Natural killer cell (primary cell): ENCODE measurements around the gene APOL6. TPM values are rescaled to one million over a fixed set of nuclear protein-coding genes. Genes with fewer than 3 reads are reported as not detected.

Experiments used
- ATAC-seq, 3 donors: fragments of 150-1000 bp in 2 of 3; fragments of 200-7000 bp in 1 of 3; cut with Tn5 transposase; 1 replicate in 1 of 3; 2 replicates in 2 of 3; pipeline ENCODE4 v1.10.0; 2021; ENCODE audit warnings: mild to moderate bottlenecking in 2 of 3, moderate library complexity in 2 of 3
- DNase-seq, 2 donors: peaks; one replicate each; pipeline versions ENCODE4 v3.0.0 to v3.0.0-alpha.2; 2013 to 2021; ENCODE audit warnings: mixed read lengths in 1 of 2
- H3K27ac ChIP-seq: one replicate; pipeline ENCODE4 v1.5.1; 2013; ENCODE audit warnings: mild to moderate bottlenecking, low read length
- H3K27me3 ChIP-seq: one replicate; pipeline ENCODE4 v1.6.1; 2013; ENCODE audit warnings: low read length; ENCODE audit not compliant: control insufficient read depth, insufficient read depth
- H3K36me3 ChIP-seq: one replicate; pipeline ENCODE4 v1.6.1; 2013; ENCODE audit warnings: low read length; ENCODE audit not compliant: control insufficient read depth, insufficient read depth
- H3K4me1 ChIP-seq: one replicate; pipeline ENCODE4 v1.6.1; 2013; ENCODE audit warnings: low read length; ENCODE audit not compliant: control insufficient read depth, insufficient read depth
- H3K4me3 ChIP-seq: one replicate; pipeline ENCODE4 v1.5.1; 2013; ENCODE audit warnings: low read length
- H3K9me3 ChIP-seq: one replicate; pipeline ENCODE4 v1.6.1; 2013; ENCODE audit warnings: low read length; ENCODE audit not compliant: control insufficient read depth, insufficient read depth
- H3K27ac Mint-ChIP-seq, 2 donors: one replicate each; pipeline ENCODE4 v1.8.0; 2022; ENCODE audit warnings: mild to moderate bottlenecking in 2 of 2, mixed read lengths in 2 of 2, moderate library complexity in 1 of 2
- H3K27me3 Mint-ChIP-seq, 2 donors: one replicate each; pipeline ENCODE4 v1.8.0; 2022; ENCODE audit warnings: low read depth in 2 of 2, mixed read lengths in 2 of 2
- H3K36me3 Mint-ChIP-seq: one replicate; pipeline ENCODE4 v1.8.0; 2022; ENCODE audit warnings: mixed read lengths
- H3K4me1 Mint-ChIP-seq, 2 donors: one replicate each; pipeline ENCODE4 v1.8.0; 2022; ENCODE audit warnings: mixed read lengths in 2 of 2
- H3K4me3 Mint-ChIP-seq: one replicate; pipeline ENCODE4 v1.8.0; 2022; ENCODE audit warnings: mild to moderate bottlenecking, moderate library complexity, mixed read lengths
- H3K9me3 Mint-ChIP-seq, 2 donors: one replicate each; pipeline ENCODE4 v1.8.0; 2022; ENCODE audit warnings: mixed read lengths in 2 of 2
- CTCF ChIP-seq: fragments of 200-600 bp; IDR thresholded peaks from one replicate; pipeline ENCODE4 v1.8.0; 2022; ENCODE audit warnings: antibody characterized with exemption
- WGBS: methylation state at CpG from one replicate; pipeline ENCODE4 v1.1.7; 2013; ENCODE audit warnings: missing lambda C conversion rate; ENCODE audit not compliant: insufficient coverage; 5-methylcytosine and 5-hydroxymethylcytosine counted together
- intact Hi-C: fragments of 100-400 bp; cut with micrococcal nuclease; formaldehyde crosslinking; loops from one replicate; pipeline ENCODE4 v1.14.2; 2022
- total RNA-seq, 4 donors: library from RNA; stranded (reverse); fragments of 120-200 nt in 1 of 4; gene quantifications; one replicate each; pipeline versions ENCODE4 v1.2.3 to v1.2.4, GENCODE V29; 2013 to 2022

APOL6 gene
- total RNA-seq, 3 donors from 2014 or later (not counting 1 experiment from before 2014, with no cell fraction given): 116 to 138 (median 122) TPM

- ATAC-seq (no peak), DNase-seq (no peak)
- Histone ChIP-seq H3K4me3 (no peak overlapping the region), H3K4me1 (no peaks in the 10 kb centered on the region), H3K9me3 (no peaks in the 10 kb centered on the region), H3K36me3 (no peaks in the 10 kb centered on the region), H3K27ac (no peak overlapping the region), H3K27me3 (no peaks in the 10 kb centered on the region)
- H3K36me3 Mint-ChIP-seq: no peaks in the 10 kb centered on the region
- WGBS: 87% methylated on average over 4 of the region's 5 CpGs
- no peak overlapping the region for H3K27ac Mint-ChIP-seq
- no peaks in the 10 kb centered on the region for H3K9me3 Mint-ChIP-seq
- H3K4me3 Mint-ChIP-seq: no peak overlapping the region
- H3K4me1 Mint-ChIP-seq: peaks cover 0 to 12% of the 10 kb centered on the region in 2 donors
- no peak for TF ChIP-seq CTCF
- intact Hi-C loops: no loop called here
- H3K27me3 Mint-ChIP-seq: peaks cover 0 to 8% of the 10 kb centered on the region in 2 donors
Measured at GRCh38 chr22:35638001-35638400, 10.2 kb upstream of the APOL6 start.

GRCh38 chr22:35638410-35638809, 9.8 kb upstream of the APOL6 start:
- H3K4me3 ChIP-seq: no peak overlapping the region
- ATAC-seq (no peak), DNase-seq (no peak)
- H3K4me1 ChIP-seq: no peaks in the 10 kb centered on the region
- no peaks in the 10 kb centered on the region for H3K27me3 ChIP-seq
- Mint-ChIP-seq H3K27me3 (peaks cover 0 to 8% of the 10 kb centered on the region in 2 donors), H3K4me3 (no peak overlapping the region), H3K27ac (no peak overlapping the region), H3K36me3 (no peaks in the 10 kb centered on the region), H3K9me3 (no peaks in the 10 kb centered on the region), H3K4me1 (peaks cover 0 to 8% of the 10 kb centered on the region in 2 donors)
- WGBS: 90% methylated on average over 13 of the region's 13 CpGs
- H3K36me3 ChIP-seq: no peaks in the 10 kb centered on the region
- TF ChIP-seq CTCF: no peak
- H3K27ac ChIP-seq: no peak overlapping the region
- intact Hi-C loops: no loop called here
- H3K9me3 ChIP-seq: no peaks in the 10 kb centered on the region

GRCh38 chr22:35641494-35642120, 6.6 kb upstream of the APOL6 start:
- Histone ChIP-seq H3K27ac (no peak overlapping the region), H3K4me3 (no peak overlapping the region), H3K36me3 (no peaks in the 10 kb centered on the region), H3K27me3 (no peaks in the 10 kb centered on the region), H3K4me1 (peaks cover under 1% of the 10 kb centered on the region), H3K9me3 (no peaks in the 10 kb centered on the region)
- DNase-seq (no peak), ATAC-seq (no peak)
- H3K27me3 Mint-ChIP-seq: peaks cover 0 to 8% of the 10 kb centered on the region in 2 donors
- WGBS: 91% methylated on average over 7 of the region's 7 CpGs
- H3K4me1 Mint-ChIP-seq: no peaks in the 10 kb centered on the region
- H3K9me3 Mint-ChIP-seq: no peaks in the 10 kb centered on the region
- no peak overlapping the region for H3K27ac Mint-ChIP-seq
- H3K36me3 Mint-ChIP-seq: no peaks in the 10 kb centered on the region
- H3K4me3 Mint-ChIP-seq: no peak overlapping the region
- no peak for TF ChIP-seq CTCF
- intact Hi-C loops: no loop called here

GRCh38 chr22:35642305-35642741, 5.9 kb upstream of the APOL6 start:
- no peak overlapping the region for H3K4me3 ChIP-seq
- TF ChIP-seq CTCF: no peak
- no peaks in the 10 kb centered on the region for H3K27me3 ChIP-seq
- 98% methylated on average over 2 of the region's 2 CpGs for WGBS
- DNase-seq (no peak), ATAC-seq (no peak)
- H3K36me3 ChIP-seq: no peaks in the 10 kb centered on the region
- intact Hi-C loops: no loop called here
- H3K27ac Mint-ChIP-seq: no peak overlapping the region
- no peaks in the 10 kb centered on the region for H3K9me3 ChIP-seq
- H3K4me3 Mint-ChIP-seq: no peak overlapping the region
- peaks cover 8% of the 10 kb centered on the region for H3K4me1 ChIP-seq
- peaks cover 3 to 4% of the 10 kb centered on the region in 2 donors for H3K4me1 Mint-ChIP-seq
- no peaks in the 10 kb centered on the region for H3K36me3 Mint-ChIP-seq
- no peaks in the 10 kb centered on the region for H3K9me3 Mint-ChIP-seq
- H3K27me3 Mint-ChIP-seq: peaks cover 0 to 8% of the 10 kb centered on the region in 2 donors
- no peak overlapping the region for H3K27ac ChIP-seq
